HG03039 (cell line): ENCODE data around the gene SLC66A1.

ENCODE experiments used
- ATAC-seq: cut with Tn5 transposase; IDR thresholded peaks from one replicate; pipeline ENCODE4 v1.9.1; 2021; ENCODE audit warnings: mild to moderate bottlenecking, moderate library complexity; ENCODE audit not compliant: unreplicated experiment

Gene SLC66A1

DNA sequence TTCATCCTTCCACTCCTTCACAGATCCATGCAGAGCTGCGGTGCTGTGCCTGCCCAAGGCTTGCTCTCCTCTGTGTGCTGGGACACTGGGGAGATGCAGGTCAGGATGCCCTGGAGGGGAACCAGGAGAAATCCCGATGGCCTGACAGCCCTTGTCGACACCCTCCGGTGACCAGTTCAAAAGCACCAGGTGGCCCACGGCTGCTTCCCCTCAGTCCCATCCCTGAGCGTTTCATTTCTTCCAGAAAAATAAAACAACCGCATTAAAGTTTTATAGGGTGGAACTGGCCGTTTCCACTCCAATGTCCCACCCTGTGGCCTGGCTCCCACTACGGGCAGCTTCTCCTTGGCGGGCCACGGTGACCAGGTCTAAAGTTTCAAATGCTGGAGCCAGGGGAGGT, 48.3 kb downstream of the SLC66A1 start:
- no peak for ATAC-seq

- no peak for ATAC-seq
Observed at GRCh38 chr1:19360843-19361610, 48.9 kb downstream of the SLC66A1 start.

DNA sequence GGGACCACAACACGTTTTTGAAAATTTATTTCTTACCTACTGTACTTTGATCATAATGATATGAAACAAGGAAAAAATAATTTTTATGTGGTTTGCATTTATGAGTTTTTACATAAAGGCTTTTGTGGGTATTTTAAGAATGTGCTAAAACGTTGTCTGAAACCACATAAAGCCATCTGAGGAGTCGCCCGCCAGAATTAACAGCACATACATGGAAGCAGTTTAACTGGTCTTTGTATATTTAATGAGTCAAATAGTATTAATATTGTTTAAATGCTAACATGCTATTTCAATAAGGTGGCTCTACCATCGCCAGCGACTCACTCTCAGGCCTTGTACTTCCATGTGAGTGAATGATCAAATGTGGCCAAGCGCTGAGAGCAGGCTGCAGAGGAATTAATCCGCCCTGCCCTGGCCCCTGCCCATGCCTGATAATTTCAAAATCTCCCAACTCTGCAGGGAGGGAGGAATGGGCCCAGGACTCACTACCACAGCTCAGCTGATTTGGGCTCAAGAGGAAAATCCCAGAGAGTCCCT, 49.6 kb downstream of the SLC66A1 start:
- ATAC-seq = no peak

DNA sequence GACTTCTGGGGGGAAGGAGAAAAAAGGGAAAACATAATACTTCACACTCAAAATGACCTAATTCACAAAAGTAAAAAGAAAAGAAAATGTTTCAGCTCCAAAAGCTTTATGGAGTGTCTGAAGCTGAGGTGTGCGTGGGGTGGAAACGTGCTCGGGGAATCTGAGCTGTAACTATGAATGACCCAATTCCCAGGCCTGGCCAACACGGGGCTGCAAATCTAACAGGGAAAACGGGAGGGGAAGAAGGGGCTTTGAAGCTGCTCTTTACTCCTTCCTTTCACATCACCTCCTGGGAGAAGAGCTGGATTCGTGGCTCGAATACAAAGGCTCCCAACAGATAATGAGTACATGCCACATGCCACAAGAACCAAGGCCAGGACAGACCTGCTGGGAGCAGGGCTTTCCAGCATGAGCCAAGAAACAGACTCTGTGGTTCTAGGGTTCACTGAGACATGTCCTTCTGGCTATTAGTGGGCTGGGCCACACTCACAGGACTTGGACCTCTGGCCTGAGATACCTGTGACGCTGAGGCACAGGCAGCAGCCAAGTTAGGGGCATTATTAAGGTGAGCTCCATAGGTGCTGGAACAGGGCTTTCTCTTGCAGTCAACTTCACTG, 51.5 kb downstream of the SLC66A1 start:
- ATAC-seq = no peak

GRCh38 chr1:19365721-19366120, 53.6 kb downstream of the SLC66A1 start:
- ATAC-seq = no peak

GRCh38 chr1:19366599-19367536, 54.7 kb downstream of the SLC66A1 start:
- ATAC-seq = no peak

DNA sequence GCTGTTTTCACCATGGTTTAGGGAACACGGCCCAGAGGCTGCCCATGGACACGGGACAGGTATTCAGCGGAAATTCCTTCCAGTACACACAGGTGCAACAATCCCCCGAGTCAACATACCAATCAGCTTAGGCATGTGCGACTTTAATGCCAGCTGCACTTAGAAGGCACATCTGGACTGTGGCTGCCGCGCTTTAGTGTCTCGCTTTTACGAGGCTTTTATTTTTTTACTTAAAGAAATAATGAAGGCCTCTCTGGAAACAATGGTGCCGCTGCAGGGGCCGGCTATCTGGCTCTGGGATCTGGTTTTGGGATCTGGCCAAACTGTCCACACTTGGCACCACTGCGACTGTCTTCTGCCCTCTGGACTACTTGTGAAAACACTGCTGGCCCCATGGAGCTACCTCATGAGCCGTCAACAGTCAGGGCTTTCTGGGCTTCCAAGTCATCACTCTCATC, 55.5 kb downstream of the SLC66A1 start:
- ATAC-seq = no peak

- no peak for ATAC-seq
Observed at GRCh38 chr1:19368050-19368449, 55.9 kb downstream of the SLC66A1 start.

- ATAC-seq = no peak
Observed at GRCh38 chr1:19368964-19369363, 56.8 kb downstream of the SLC66A1 start.

- ATAC-seq = no peak
Observed at GRCh38 chr1:19369396-19370090, 57.4 kb downstream of the SLC66A1 start.

DNA sequence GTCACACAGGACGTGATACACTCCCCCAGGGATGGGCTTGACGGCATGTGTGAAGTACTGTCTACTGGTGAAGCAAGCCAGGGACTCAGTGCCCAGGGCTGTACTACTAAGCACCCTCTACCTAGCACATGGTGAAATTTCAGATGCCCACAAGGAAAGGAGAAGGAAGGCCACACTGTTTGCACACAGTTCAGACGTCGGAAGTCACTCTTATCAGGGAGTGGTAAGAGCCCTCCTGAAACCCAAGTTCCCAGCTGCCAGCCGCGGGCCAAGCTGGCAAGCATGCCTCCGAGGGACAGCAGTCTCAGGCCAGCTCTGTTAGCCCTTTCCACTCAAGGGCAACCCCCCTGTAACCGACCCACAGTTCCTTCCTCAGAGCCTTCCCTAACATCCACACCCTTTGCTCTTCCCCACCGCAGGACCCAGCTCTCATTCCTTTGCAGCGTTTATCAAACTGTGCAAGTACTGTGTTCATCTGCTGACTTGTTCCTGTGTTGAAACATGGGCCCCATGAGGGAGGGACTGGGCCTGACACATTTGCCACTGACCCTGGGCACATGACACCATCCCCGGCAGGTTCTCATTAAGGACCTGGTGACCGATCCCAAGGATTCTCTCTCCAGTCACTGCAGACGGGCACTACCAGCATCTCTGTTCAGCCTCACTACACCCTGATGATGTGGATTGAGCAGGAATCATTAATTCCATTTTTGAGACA, 58.5 kb downstream of the SLC66A1 start:
- no peak for ATAC-seq

GRCh38 chr1:19371226-19372135, 59.4 kb downstream of the SLC66A1 start:
- no peak for ATAC-seq

GRCh38 chr1:19372136-19372514, 60.0 kb downstream of the SLC66A1 start:
- no peak for ATAC-seq

GRCh38 chr1:19372602-19373001, 60.5 kb downstream of the SLC66A1 start:
- ATAC-seq = no peak

- no peak for ATAC-seq
Observed at GRCh38 chr1:19373211-19374082, 61.3 kb downstream of the SLC66A1 start.

GRCh38 chr1:19374083-19374801, 62.1 kb downstream of the SLC66A1 start:
- ATAC-seq = no peak

GRCh38 chr1:19374926-19375325, 62.8 kb downstream of the SLC66A1 start:
- ATAC-seq = no peak
